Hindlimb muscle (tissue), 1 donor: ENCODE data around the gene MGAT1. TPM values are rescaled to one million over a fixed set of nuclear protein-coding genes. Genes with fewer than 3 reads are reported as not detected.
"Not testable (repeated sequence)": the region's sequence is repeated elsewhere in the genome, so short reads cannot be mapped to it uniquely, and the experiment has no call there.

Experiments
- DNase-seq: peaks from one replicate; pipeline ENCODE4 v3.0.0-alpha.2; 2013
- polyA plus RNA-seq: library from polyadenylated mRNA; unstranded; fragments of 120-200 nt; gene quantifications from one replicate; pipeline ENCODE4 v1.2.1, GENCODE V29; 2013; ENCODE audit not compliant: insufficient read length

MGAT1 gene
- polyA plus RNA-seq, 1 donor, result 79.6 TPM

GRCh38 chr5:180785121-180785781 is 17.4 kb downstream of the MGAT1 start:
- no peak for DNase-seq

- DNase-seq, result peak; percentile 81
These were observed 18.0 kb downstream of the MGAT1 start for GRCh38 chr5:180784497-180785097.

- DNase-seq, result no peak
These were observed 19.1 kb downstream of the MGAT1 start for GRCh38 chr5:180783340-180784052.

GRCh38 chr5:180782748-180783147 is 19.9 kb downstream of the MGAT1 start:
- DNase-seq, result no peak

- not testable (repeated sequence) for DNase-seq
These were observed 20.7 kb downstream of the MGAT1 start for GRCh38 chr5:180781900-180782326.

GRCh38 chr5:180779985-180780610 is 22.5 kb downstream of the MGAT1 start:
- DNase-seq, result no peak

- no peak for DNase-seq
These were observed 25.1 kb downstream of the MGAT1 start for GRCh38 chr5:180777475-180777874.

- DNase-seq, result no peak
These were observed 26.2 kb downstream of the MGAT1 start for GRCh38 chr5:180776376-180776775.

GRCh38 chr5:180775624-180776023 is 27.0 kb downstream of the MGAT1 start:
- DNase-seq, result no peak

GRCh38 chr5:180771839-180772238 is 30.8 kb downstream of the MGAT1 start:
- DNase-seq, result no peak

GRCh38 chr5:180769821-180770220 is 32.8 kb downstream of the MGAT1 start:
- DNase-seq, result no peak

- no peak for DNase-seq
These were observed 47.0 kb downstream of the MGAT1 start for GRCh38 chr5:180755601-180756000.

GRCh38 chr5:180744253-180744652 is 58.4 kb downstream of the MGAT1 start:
- DNase-seq, result no peak

GRCh38 chr5:180742727-180743126 is 59.9 kb downstream of the MGAT1 start:
- no peak for DNase-seq

- not testable (repeated sequence) for DNase-seq
These were observed 61.7 kb downstream of the MGAT1 start for GRCh38 chr5:180740953-180741352.

GRCh38 chr5:180739958-180740357 is 62.6 kb downstream of the MGAT1 start, which contains the start of gene OR2Y1:
Gene OR2Y1, minus strand, starts transcription at chr5:180740058. Its CDS starts 0 bp downstream, at chr5:180740058.
- DNase-seq, result no peak

- no peak for DNase-seq
These were observed 63.3 kb downstream of the MGAT1 start for GRCh38 chr5:180739271-180739670.

GRCh38 chr5:180736536-180736935 is 66.1 kb downstream of the MGAT1 start:
- no peak for DNase-seq

Other genes with a start within 250 kb of the MGAT1 start
- gene SCGB3A1, start 211.3 kb downstream of the MGAT1 start, polyA plus RNA-seq, result 1.8 TPM
- gene FLT4, start 153.2 kb downstream of the MGAT1 start, polyA plus RNA-seq, result 9.2 TPM
- not detected for gene OR2Y1, start 62.7 kb downstream of the MGAT1 start, polyA plus RNA-seq
- gene ZFP62, start 58.5 kb upstream of the MGAT1 start, polyA plus RNA-seq, result 23.3 TPM
- not detected for gene BTNL8, start 96.4 kb upstream of the MGAT1 start, polyA plus RNA-seq
- gene BTNL3, start 186.0 kb upstream of the MGAT1 start, polyA plus RNA-seq, result not detected
- gene BTNL9, start 237.5 kb upstream of the MGAT1 start, polyA plus RNA-seq, result 29.1 TPM